D341Med (cell line): ENCODE results near the gene PALB2.
"Not testable (repeated sequence)": the region's sequence is repeated elsewhere in the genome, so short reads cannot be mapped to it uniquely, and the experiment has no call there.

Source experiments
- DNase-seq: peaks from one replicate; pipeline ENCODE4 v3.0.0; 2012; ENCODE audit warnings: low spot score

PALB2 gene

GRCh38 chr16:23642246-23642774 lies 1.2 kb upstream of the PALB2 start:
- DNase-seq = no peak

- peak; percentile 27 for DNase-seq
Measured at GRCh38 chr16:23640615-23640930, 537 bp downstream of the PALB2 start.

- no peak for DNase-seq
Measured at GRCh38 chr16:23635958-23636357, 5.2 kb downstream of the PALB2 start.

- DNase-seq = no peak
Measured at GRCh38 chr16:23634461-23635036, 6.6 kb downstream of the PALB2 start.

- not testable (repeated sequence) for DNase-seq
Measured at GRCh38 chr16:23631874-23632273, 9.2 kb downstream of the PALB2 start.

- DNase-seq = no peak
Measured at GRCh38 chr16:23629516-23629915, 11.6 kb downstream of the PALB2 start.

GRCh38 chr16:23624092-23624491 lies 17.0 kb downstream of the PALB2 start:
- DNase-seq = no peak

- no peak for DNase-seq
Measured at GRCh38 chr16:23615805-23616204, 25.3 kb downstream of the PALB2 start.

GRCh38 chr16:23611936-23612335 lies 29.2 kb downstream of the PALB2 start:
- DNase-seq = no peak

GRCh38 chr16:23610905-23611304 lies 30.2 kb downstream of the PALB2 start:
- DNase-seq = not testable (repeated sequence)

- no peak for DNase-seq
Measured at GRCh38 chr16:23609929-23610328, 31.2 kb downstream of the PALB2 start.

- no peak for DNase-seq
Measured at GRCh38 chr16:23608194-23608593, 32.9 kb downstream of the PALB2 start.

- DNase-seq = no peak
Measured at GRCh38 chr16:23607726-23608125, 33.4 kb downstream of the PALB2 start.

- DNase-seq = peak; percentile 49
Measured at GRCh38 chr16:23597003-23597756, 43.9 kb downstream of the PALB2 start.

GRCh38 chr16:23595951-23596720 lies 45.0 kb downstream of the PALB2 start, which contains the start of gene NDUFAB1:
TSS of gene NDUFAB1 (minus strand) at chr16:23596316. CDS start at chr16:23596290, 26 bp downstream.
- DNase-seq = peak; percentile 94

- no peak for DNase-seq
Measured at GRCh38 chr16:23595246-23595950, 45.7 kb downstream of the PALB2 start.

GRCh38 chr16:23594186-23594585 lies 46.9 kb downstream of the PALB2 start:
- DNase-seq = no peak

- DNase-seq = no peak
Measured at GRCh38 chr16:23590181-23590580, 50.9 kb downstream of the PALB2 start.

- DNase-seq = no peak
Measured at GRCh38 chr16:23587726-23588125, 53.4 kb downstream of the PALB2 start.

GRCh38 chr16:23584186-23585076 lies 56.7 kb downstream of the PALB2 start:
- DNase-seq = no peak

GRCh38 chr16:23583271-23583670 lies 57.8 kb downstream of the PALB2 start:
- not testable (repeated sequence) for DNase-seq
